ENCODE results near the gene CACNA1H.
"Not testable (repeated sequence)": the region's sequence is repeated elsewhere in the genome, so short reads cannot be mapped to it uniquely, and the experiment has no call there.

Gene CACNA1H

DNA sequence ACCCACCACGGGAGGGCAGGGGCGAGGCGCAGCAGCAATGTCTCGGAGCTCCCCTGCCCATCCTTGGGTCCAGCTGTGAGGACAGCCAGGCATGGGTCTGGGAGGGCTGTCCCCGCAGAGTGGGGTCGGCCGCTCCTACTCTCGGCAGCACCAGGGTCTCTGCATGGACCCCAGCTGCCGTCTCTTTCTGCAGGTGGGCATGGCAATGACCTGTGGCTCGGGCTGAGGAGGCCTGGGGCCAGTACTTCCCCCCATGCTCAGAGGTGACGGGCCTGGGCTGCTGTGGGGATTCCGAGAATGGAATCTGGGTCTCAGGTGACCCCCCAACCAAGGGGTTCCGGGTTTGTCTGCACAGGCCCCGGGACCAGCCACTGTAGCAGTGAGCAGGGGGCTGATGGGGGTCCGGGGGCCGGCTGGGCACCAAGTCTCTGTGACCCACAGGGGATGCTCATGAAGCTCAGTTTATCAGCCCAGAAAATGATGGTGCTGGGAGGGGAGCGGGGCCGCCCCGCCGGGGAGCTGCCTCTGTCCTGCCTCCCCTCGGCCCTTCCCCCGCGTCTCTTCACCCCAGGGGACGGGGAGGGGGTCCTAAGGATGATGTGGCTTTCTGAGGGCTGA lies 23.5 kb downstream of the CACNA1H start:
- DNase-seq = no peak

DNA sequence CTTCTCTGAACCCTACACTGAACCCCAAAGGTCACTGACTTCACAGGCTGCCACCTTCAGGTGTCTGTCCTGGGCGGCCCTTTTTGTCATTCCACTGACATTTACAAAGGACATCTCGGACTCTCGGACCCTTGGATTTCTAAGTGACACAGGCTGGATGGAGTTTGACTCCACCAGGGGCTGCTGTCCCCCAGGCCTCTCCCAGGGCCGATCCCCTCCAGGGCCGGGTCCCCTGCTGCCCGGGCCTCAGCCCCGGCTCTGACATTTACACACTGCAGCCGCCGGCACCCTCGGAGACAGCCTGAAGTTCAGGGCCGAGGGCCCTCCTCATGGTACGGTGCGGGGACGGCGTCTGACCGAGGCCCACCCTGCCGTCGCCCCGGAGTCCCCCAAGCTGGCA lies 24.1 kb downstream of the CACNA1H start:
- no peak for DNase-seq

DNA sequence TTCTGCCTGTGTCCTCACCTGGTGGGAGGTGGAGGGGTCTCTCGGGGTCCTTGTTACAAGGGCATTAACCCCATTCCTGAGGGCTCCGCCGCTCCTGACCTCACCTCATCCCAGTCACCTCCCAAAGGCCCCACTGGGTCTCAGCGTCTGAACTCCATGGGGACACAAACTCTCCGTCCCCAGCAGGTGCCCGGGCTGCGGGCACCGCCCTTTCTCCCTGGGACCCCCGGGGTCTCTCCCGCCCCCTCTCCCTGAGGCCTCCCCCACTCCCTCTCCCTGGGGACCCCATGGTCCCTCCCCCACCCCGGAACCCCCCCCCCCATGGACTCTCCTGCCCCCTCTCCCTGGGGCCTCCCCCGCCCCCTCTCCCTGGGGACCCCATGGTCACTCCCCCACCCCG lies 24.8 kb downstream of the CACNA1H start:
- no peak for DNase-seq

DNA sequence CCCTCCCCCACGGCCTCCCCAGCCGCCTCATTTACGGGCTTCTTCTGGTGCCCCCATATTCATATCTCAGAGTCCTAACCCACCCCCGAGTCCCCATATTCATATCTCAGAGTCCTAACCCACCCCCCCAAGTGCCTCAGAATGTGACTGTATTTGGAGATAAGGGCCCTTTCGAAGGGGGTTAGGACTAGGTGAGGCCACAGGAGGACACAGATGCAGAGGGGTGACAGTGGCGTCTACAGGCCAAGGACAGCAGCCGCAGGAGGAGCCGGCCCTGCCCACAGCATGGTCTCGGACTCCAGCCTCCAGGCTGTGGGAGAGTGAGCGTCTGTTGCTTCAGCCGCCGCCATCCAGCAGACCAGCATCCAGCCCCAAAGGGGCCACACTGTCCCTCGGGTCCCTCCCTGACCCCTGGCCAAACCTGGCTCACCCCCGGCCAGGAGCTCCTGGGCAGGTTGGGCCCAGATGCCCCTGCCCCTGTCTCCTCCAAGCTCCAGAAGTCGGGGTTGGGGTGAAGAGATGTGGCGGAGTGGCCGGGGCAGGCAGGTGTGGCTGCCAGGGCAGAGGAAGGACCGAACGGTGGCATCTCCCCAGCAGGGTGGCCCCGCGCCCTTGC lies 25.5 kb downstream of the CACNA1H start:
- DNase-seq = no peak

DNA sequence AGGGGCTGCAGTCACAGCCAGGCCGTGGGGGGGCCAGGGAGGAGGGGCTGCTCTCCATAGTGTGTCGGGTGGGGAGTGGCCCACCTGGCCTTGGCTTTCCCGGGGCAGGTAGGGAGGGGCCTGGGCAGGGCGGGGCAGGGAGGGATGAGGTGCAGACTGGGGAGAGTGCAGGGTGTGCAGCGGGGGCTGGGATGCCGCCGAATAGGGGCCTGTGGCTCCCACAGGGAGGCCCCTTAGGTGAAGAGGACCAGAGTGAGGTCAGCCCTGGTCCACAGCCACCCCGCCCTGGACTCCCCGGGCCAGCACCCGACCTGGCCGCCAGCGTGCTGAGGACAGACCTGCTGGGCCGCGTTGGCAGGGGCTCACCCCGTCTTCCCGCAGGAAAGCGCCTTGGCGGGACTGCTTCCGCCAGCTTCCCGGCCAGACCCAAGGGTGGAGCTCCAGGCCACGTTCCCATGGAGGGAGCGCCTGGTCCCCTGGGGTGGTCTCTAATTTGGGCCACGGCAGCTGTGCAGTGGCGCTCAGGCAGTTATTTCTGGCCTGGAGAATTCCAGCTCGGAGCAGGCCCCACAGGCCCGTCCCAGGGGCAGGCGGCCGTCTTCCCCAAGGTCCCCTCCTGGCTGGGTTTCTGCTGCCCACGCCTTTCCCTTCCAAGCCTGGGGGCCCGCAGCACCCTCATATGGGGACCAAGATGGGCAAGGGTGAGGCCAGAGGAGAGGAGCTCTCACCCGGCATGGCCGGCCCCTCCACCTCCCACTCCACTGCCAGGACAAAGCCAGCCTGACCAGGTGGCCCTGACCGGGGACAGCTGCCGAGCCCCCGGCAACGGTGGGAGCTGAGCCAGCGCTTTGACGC lies 27.9 kb downstream of the CACNA1H start:
- no peak for DNase-seq

GRCh38 chr16:1181404-1182315 lies 28.8 kb downstream of the CACNA1H start:
- DNase-seq = no peak

DNA sequence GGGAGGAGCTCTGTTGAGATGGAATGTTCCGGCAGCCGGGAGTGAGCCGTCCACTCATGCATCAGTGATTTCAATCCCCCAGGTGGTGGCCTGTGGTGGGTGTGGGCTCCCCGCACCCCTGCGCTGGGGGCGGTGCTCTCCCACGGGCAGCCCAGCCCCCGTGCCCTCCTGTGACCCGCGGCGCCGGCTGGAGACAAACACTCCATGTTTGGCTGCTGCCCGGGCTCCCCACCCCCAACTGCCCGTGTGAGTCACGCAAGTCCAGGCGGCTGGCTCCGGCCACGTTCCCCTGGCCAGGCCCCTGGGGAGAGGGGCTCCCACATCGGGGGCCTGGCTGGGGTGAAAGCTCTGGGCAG lies 29.4 kb downstream of the CACNA1H start:
- no peak for DNase-seq

DNA sequence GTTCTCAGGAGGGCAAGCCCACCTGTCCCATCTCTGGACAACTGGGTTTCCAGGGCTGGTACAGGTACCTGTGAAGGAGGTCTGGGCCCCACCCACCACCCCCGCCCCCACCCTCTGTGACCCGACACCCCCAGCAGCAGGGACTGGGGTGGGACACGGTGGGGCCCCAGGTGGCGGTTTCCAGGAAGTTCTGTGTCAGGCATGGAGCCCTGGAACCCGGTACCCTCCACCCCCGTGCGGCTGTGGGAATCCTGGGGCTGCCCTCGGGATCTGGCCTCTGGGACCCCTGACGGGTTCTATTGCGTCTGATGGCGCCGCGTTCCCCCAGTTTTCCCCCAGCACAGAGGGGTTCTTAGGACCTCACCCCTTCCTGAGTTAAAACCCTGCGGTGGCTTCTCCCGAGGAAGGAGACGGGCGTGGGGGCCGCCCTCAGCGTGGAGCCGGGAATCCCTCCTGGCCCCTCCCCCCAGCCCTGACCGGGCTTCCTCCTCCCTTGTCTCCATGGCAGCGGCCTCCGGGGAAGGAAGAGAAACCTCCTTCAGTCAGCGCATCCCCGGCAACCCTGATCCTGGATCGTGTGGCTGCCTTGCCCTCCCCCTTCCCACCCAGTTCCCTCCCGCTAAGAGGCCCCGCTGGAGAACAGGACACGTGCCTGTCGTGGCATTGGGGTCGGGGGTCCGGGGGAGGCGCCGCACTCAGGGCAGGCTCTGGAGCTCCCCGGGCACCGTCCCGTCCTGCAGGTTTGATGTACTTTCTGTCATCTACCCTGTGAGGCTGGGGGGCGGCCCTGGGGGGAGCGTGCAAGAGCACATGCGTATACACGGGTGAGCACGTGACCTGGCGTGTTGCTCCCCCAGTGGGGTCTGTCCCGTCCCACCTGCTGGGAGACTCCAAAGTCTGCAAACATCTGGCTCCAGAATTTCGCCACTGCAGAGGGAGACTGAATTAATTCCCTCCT lies 30.3 kb downstream of the CACNA1H start:
- DNase-seq = no peak

GRCh38 chr16:1184156-1184868 lies 31.4 kb downstream of the CACNA1H start:
- no peak for DNase-seq

DNA sequence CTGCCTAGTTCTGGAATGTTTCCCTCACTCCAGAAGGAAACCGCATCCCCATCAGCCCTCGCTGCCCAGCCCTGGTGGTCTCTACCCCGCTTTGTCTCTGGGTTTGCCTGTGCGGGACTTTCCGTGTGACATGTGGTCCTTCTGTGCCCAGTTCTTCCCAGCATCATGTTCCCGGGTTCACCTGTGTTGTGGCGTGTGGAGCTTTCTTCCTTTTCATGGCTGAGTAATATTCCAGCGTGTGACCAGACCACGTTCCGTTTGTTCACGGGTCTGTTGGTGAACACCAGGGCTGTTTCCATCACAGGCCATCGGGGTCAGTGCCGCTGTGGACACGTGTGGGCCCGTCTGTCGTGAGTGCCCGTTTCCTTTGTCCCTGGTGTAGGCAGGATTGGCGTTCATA lies 32.1 kb downstream of the CACNA1H start:
- DNase-seq = no peak

DNA sequence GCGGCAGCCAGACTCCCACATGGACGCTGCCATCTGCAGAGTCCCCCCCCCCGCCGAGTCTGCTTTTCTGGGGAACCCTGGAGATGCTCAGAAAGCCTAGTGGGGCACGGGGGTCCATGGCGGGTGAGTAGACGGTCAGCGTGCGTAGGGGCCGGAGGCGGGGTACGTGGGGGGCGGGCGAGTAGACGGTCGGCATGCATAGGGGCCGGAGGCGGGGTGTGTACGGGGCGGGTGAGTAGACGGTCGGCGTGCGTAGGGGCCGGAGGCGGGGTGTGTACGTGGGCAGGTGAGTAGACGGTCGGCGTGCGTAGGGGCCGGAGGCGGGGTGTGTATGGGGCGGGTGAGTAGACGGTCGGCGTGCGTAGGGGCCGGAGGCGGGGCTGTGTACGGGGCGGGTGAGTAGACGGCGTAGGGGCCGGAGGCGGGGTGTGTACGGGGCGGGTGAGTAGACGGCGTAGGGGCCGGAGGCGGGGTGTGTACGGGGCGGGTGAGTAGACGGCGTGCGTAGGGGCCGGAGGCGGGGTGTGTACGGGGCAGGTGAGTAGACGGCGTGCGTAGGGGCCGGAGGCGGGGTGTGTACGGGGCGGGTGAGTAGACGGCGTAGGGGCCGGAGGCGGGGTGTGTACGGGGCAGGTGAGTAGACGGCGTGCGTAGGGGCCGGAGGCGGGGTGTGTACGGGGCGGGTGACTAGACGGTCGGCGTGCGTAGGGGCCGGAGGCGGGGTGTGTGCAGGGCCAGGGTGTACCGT lies 32.7 kb downstream of the CACNA1H start:
- not testable (repeated sequence) for DNase-seq

GRCh38 chr16:1188432-1189189 lies 35.7 kb downstream of the CACNA1H start:
- no peak for DNase-seq

- no peak for DNase-seq
These were observed 36.5 kb downstream of the CACNA1H start for GRCh38 chr16:1189455-1189854.

DNA sequence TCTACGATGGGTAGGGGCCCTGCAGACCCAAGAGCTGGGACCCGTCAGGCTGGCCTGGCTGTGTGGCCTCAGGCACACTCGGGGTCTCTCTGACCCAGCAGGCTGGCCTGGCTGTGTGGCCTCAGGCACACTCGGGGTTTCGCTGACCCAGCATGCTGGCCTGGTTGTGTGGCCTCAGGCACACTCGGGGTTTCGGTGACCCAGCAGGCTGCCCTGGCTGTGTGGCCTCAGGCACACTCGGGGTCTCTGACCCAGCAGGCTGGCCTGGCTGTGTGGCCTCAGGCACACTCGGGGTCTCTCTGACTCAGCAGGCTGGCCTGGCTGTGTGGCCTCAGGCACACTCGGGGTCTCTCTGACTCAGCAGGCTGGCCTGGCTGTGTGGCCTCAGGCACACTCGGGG lies 37.9 kb downstream of the CACNA1H start:
- not testable (repeated sequence) for DNase-seq

DNA sequence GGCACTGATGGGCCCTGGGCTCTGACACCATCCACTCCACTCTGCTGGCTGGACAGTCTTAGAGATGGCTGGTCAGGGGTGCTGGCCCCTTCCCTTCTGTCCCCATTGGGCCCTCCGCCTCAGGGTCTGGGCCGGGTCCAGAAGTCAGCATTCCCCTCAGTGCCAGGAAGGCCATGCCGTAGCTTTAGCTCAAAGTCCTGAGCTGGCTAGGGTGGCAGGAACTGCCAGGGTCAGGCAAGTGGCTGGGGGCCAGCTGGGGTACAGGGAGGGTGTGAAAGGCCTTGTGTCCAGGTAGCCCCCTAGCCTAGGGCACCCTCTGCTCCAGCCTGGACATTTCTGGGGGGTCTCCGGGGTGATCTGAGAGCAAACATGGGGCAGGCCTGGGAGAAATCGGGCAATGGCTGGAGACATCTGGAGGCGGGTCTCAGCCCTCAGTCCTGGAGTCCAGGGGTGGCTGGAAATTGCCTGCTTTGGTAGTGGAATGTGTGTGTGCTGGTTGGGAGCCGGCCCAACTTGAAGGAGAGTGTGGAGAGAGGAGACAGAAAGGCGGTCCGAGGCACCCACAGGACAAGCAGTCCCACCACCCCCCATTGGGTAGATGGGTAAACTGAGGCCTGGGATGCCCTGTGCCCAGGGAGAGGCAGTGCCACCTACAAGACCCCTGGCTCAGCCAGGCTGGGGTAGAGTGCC lies 39.6 kb downstream of the CACNA1H start:
- DNase-seq = no peak

GRCh38 chr16:1193143-1193824 lies 40.4 kb downstream of the CACNA1H start:
- DNase-seq = no peak

- DNase-seq = no peak
These were observed 41.1 kb downstream of the CACNA1H start for GRCh38 chr16:1193825-1194581.
